SH-SY5Y (cell line): ENCODE results near the gene MESD.

ENCODE experiments used
- GATA2 ChIP-seq: IDR thresholded peaks from 2 replicates; pipeline ENCODE4 v1.6.1; 2011; ENCODE audit warnings: mild to moderate bottlenecking, low read depth, low read length
- GATA3 ChIP-seq: IDR thresholded peaks from 2 replicates; pipeline ENCODE4 v1.6.1; 2011; ENCODE audit warnings: low read depth, mild to moderate bottlenecking, low read length, moderate library complexity

GRCh38 chr15:80936288-80937078 lies 53.1 kb downstream of the MESD start:
- TF ChIP-seq GATA2 (no peak), GATA3 (no peak)
